ENCODE results near the gene CDH4. TPM values are rescaled to one million over a fixed set of nuclear protein-coding genes. Genes with fewer than 3 reads are reported as not detected.

The CDH4 gene
- total and polyA plus RNA-seq, 12 donors = 0.04 to 0.25 (median 0.08) TPM; not detected in 5

DNA sequence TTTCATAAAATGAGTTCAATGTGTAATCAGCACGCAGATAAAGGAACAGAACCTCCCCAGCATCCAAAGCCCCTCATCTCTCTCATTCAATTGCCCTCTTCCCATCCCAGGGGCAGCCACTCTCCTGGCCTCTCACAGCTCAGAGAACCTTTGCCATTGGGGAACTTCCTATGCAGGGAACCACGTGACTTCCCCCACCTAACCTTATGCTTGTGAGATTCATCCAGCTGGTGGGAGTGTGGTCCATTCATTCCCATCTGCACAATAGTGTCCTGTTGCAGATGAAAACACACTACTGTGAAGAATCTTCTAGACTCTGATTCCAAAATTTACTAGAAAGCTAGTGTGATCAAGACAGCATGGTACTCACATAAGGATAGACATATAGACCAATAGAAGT lies 299.3 kb downstream of the CDH4 start:
- H3K36me3 ChIP-seq = no peaks in the 10 kb centered on the region
- H3K27ac ChIP-seq = no peak overlapping the region
- ATAC-seq (no peak), DNase-seq (no peak)
- intact Hi-C loops (cut with DNase I) = no loop called here
- H3K4me1 ChIP-seq = no peaks in the 10 kb centered on the region
- WGBS, 2 donors = 74 to 75% methylated on average over 2 of the region's 2 CpGs
- TF ChIP-seq, protein P1, sequence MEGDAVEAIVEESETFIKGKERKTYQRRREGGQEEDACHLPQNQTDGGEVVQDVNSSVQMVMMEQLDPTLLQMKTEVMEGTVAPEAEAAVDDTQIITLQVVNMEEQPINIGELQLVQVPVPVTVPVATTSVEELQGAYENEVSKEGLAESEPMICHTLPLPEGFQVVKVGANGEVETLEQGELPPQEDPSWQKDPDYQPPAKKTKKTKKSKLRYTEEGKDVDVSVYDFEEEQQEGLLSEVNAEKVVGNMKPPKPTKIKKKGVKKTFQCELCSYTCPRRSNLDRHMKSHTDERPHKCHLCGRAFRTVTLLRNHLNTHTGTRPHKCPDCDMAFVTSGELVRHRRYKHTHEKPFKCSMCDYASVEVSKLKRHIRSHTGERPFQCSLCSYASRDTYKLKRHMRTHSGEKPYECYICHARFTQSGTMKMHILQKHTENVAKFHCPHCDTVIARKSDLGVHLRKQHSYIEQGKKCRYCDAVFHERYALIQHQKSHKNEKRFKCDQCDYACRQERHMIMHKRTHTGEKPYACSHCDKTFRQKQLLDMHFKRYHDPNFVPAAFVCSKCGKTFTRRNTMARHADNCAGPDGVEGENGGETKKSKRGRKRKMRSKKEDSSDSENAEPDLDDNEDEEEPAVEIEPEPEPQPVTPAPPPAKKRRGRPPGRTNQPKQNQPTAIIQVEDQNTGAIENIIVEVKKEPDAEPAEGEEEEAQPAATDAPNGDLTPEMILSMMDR (IDR thresholded peaks at IDR 0.05) = no peak
- peaks cover 0 to 30% (median 15%) of the 10 kb centered on the region in 7 donors for H3K27me3 ChIP-seq
- H3K4me3 ChIP-seq = no peak overlapping the region
- H3K9me3 ChIP-seq = peaks cover 0 to 21% (median 0%) of the 10 kb centered on the region in 11 donors

DNA sequence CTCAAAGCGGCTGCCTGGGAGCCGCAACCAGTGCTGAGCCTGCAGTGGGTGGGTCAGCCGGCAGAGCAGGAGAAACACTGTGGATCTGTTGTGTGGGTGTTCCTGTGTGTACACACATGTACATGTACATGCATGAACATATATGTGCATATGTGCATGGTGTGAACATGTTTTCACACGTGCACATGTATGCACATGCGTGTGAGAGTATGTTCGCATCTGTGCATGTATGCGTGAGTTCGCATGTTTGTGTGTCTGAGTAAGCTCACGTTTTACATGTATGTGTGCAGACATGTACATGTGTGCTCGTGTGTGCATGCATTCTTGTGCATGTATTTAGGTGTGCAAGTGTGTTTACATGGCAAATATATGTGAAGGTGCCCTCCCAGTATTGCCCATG lies 302.6 kb downstream of the CDH4 start:
- TF ChIP-seq, protein P1 (IDR thresholded peaks at IDR 0.05) = no peak
- Histone ChIP-seq H3K36me3 (no peaks in the 10 kb centered on the region), H3K4me3 (no peak overlapping the region), H3K9me3 (peaks cover 0 to 21% (median 0%) of the 10 kb centered on the region in 11 donors), H3K27me3 (peaks cover 0 to 17% (median 8%) of the 10 kb centered on the region in 7 donors), H3K27ac (no peak overlapping the region), H3K4me1 (no peaks in the 10 kb centered on the region)
- intact Hi-C loops (cut with DNase I) = no loop called here
- WGBS, 2 donors = 71 to 81% methylated on average over 10 of the region's 10 CpGs
- DNase-seq (no peak), ATAC-seq (no peak)

DNA sequence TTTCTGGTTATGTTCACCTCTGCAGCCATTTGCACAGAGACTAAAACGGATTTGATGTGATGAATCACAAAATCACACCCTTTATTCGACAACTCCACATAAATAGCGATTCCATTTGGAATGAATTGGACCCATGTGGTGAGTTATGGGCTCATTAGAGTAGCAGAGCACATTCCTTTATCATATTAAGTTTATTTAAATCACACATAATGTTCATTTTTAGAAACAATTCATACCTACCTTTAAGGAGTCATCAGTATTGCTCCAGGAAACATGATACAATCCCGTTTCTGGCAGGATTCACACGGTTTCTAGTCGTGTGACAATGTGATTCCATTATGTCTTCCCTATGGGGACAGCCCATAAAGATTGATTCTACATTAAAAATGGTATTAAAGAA lies 303.5 kb downstream of the CDH4 start:
- intact Hi-C loops (cut with DNase I) = no loop called here
- DNase-seq (no peak), ATAC-seq (no peak)
- TF ChIP-seq, protein P1 (IDR thresholded peaks at IDR 0.05) = no peak
- Histone ChIP-seq H3K27ac (no peak overlapping the region), H3K4me3 (no peak overlapping the region), H3K4me1 (no peaks in the 10 kb centered on the region), H3K36me3 (no peaks in the 10 kb centered on the region), H3K9me3 (peaks cover 0 to 24% (median 0%) of the 10 kb centered on the region in 11 donors), H3K27me3 (peaks cover 0 to 24% (median 9%) of the 10 kb centered on the region in 7 donors)
- 72 to 76% methylated on average over 6 of the region's 6 CpGs for WGBS, 2 donors

DNA sequence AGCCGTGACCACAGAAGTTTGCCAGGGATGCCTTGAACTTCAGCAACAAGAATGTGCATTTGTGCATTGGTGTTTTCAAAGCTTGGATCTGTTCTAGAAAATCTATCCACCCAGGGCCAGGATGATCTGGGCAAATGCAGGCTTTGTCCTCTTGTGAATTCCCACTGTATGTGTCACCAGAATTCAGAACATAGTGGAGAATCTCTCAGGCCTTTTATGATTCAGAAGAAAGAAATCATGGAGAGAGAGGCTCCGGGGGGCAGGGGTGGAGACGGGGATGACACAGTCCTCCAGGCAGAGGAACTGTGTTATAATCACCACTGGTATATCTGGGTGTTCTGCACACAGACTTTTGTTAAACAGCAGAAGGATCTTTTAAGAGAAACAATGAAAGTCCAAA lies 304.1 kb downstream of the CDH4 start:
- Histone ChIP-seq H3K36me3 (no peaks in the 10 kb centered on the region), H3K4me1 (no peaks in the 10 kb centered on the region), H3K27ac (no peak overlapping the region), H3K4me3 (no peak overlapping the region), H3K9me3 (peaks cover 0 to 24% (median 0%) of the 10 kb centered on the region in 11 donors), H3K27me3 (peaks cover 0 to 27% (median 8%) of the 10 kb centered on the region in 7 donors)
- ATAC-seq = no peak
- TF ChIP-seq, protein P1 (IDR thresholded peaks at IDR 0.05) = no peak
- intact Hi-C loops (cut with DNase I) = no loop called here
- DNase-seq = no peak
- WGBS, 2 donors = 75 to 86% methylated on average over 3 of the region's 3 CpGs

Data from heart right ventricle (tissue), 16 donors.